Activated T-cell treated with anti-CD3 and anti-CD28 coated beads, Interleukin-2, amount 50 U/mL, for 72 hours (primary cell): ENCODE results near the gene CCR5AS.

ENCODE experiments used
- ATAC-seq, 2 donors: fragments of 150-1000 bp; cut with Tn5 transposase; replicated peaks in 1 of 2; 2 replicates each; pipeline ENCODE4 v1.10.0; 2021; ENCODE audit warnings: moderate library complexity in 2 of 2, mild to moderate bottlenecking in 1 of 2
- DNase-seq, 2 donors: peaks; one replicate each; pipeline ENCODE4 v3.0.0; 2021 to 2022; ENCODE audit warnings: mixed read lengths in 1 of 2
- H3K27ac Mint-ChIP-seq: one replicate; pipeline ENCODE4 v1.8.0; 2022; ENCODE audit warnings: mild to moderate bottlenecking, moderate library complexity, mixed read lengths
- H3K27me3 Mint-ChIP-seq: one replicate; pipeline ENCODE4 v1.8.0; 2022; ENCODE audit warnings: low read depth, mixed read lengths
- H3K36me3 Mint-ChIP-seq, 2 donors: one replicate each; pipeline ENCODE4 v1.8.0; 2022; ENCODE audit warnings: mixed read lengths in 2 of 2, mild to moderate bottlenecking in 1 of 2; ENCODE audit not compliant: insufficient read depth in 2 of 2
- H3K4me1 Mint-ChIP-seq: one replicate; pipeline ENCODE4 v1.8.0; 2022; ENCODE audit warnings: low read depth, mixed read lengths
- H3K4me3 Mint-ChIP-seq, 2 donors: one replicate each; pipeline ENCODE4 v1.8.0; 2022; ENCODE audit warnings: mild to moderate bottlenecking in 2 of 2, mixed read lengths in 2 of 2, moderate library complexity in 2 of 2
- H3K9me3 Mint-ChIP-seq, 2 donors: one replicate each; pipeline ENCODE4 v1.8.0; 2022; ENCODE audit warnings: mixed read lengths in 2 of 2

The CCR5AS gene

GRCh38 chr3:46374755-46375154 lies 32.1 kb downstream of the CCR5AS start:
- Mint-ChIP-seq H3K4me1 (peaks cover 36% of the 10 kb centered on the region), H3K27ac (no peak overlapping the region), H3K27me3 (peaks cover 43% of the 10 kb centered on the region), H3K9me3 (no peaks in the 10 kb centered on the region), H3K36me3 (no peaks in the 10 kb centered on the region), H3K4me3 (peak overlapping the region in 1 of 2 donors; percentile 5)
- ATAC-seq (no peak), DNase-seq (no peak)

- H3K27me3 Mint-ChIP-seq = peaks cover 51% of the 10 kb centered on the region
- DNase-seq = peak in 1 of 2 donors; percentile 19
- no peak overlapping the region for H3K4me3 Mint-ChIP-seq
- H3K4me1 Mint-ChIP-seq = peaks cover 51% of the 10 kb centered on the region
- H3K9me3 Mint-ChIP-seq = no peaks in the 10 kb centered on the region
- ATAC-seq = no peak
- no peak overlapping the region for H3K27ac Mint-ChIP-seq
- H3K36me3 Mint-ChIP-seq = no peaks in the 10 kb centered on the region
Observed at GRCh38 chr3:46372492-46373359, 34.1 kb downstream of the CCR5AS start.

- peaks cover 59% of the 10 kb centered on the region for H3K27me3 Mint-ChIP-seq
- no peak for ATAC-seq
- no peak for DNase-seq
- H3K9me3 Mint-ChIP-seq = no peaks in the 10 kb centered on the region
- H3K4me1 Mint-ChIP-seq = peaks cover 51% of the 10 kb centered on the region
- H3K27ac Mint-ChIP-seq = no peak overlapping the region
- no peaks in the 10 kb centered on the region for H3K36me3 Mint-ChIP-seq
- H3K4me3 Mint-ChIP-seq = no peak overlapping the region
Observed at GRCh38 chr3:46371519-46372340, 35.1 kb downstream of the CCR5AS start.

GRCh38 chr3:46370839-46371518 lies 35.9 kb downstream of the CCR5AS start, which contains the start of gene CCR5:
Gene CCR5, plus strand, starts transcription at chr3:46370946. Its CDS starts 1,957 bp downstream, at chr3:46372903.
- peaks cover 55% of the 10 kb centered on the region for H3K4me1 Mint-ChIP-seq
- ATAC-seq (peak; percentile 43 to 47), DNase-seq (peak; percentile 42 to 49)
- H3K27ac Mint-ChIP-seq = peak within 1 kb of the TSS; percentile 93
- no peaks in the 10 kb centered on the region for H3K9me3 Mint-ChIP-seq
- no peaks in the 10 kb centered on the region for H3K36me3 Mint-ChIP-seq
- H3K4me3 Mint-ChIP-seq = peak within 1 kb of the TSS; percentile 50 to 73
- peaks cover 66% of the 10 kb centered on the region for H3K27me3 Mint-ChIP-seq

GRCh38 chr3:46369675-46370132 lies 37.2 kb downstream of the CCR5AS start:
- Mint-ChIP-seq H3K9me3 (no peaks in the 10 kb centered on the region), H3K27ac (peak overlapping the region; percentile 93), H3K36me3 (no peaks in the 10 kb centered on the region), H3K4me3 (peak overlapping the region; percentile 50 to 73), H3K27me3 (peaks cover 66% of the 10 kb centered on the region), H3K4me1 (peaks cover 45% of the 10 kb centered on the region)
- ATAC-seq (peak; percentile 85 to 86), DNase-seq (peak; percentile 59 to 66)

GRCh38 chr3:46369151-46369550 lies 37.7 kb downstream of the CCR5AS start:
- DNase-seq (no peak), ATAC-seq (peak; percentile 3 to 21)
- Mint-ChIP-seq H3K36me3 (no peaks in the 10 kb centered on the region), H3K27me3 (peaks cover 64% of the 10 kb centered on the region), H3K4me3 (peak overlapping the region; percentile 38 to 73), H3K9me3 (no peaks in the 10 kb centered on the region), H3K4me1 (peaks cover 40% of the 10 kb centered on the region), H3K27ac (peak overlapping the region; percentile 93)

GRCh38 chr3:46368569-46368968 lies 38.3 kb downstream of the CCR5AS start:
- ATAC-seq = peak in 1 of 2 donors; percentile 29
- Mint-ChIP-seq H3K36me3 (no peaks in the 10 kb centered on the region), H3K27ac (no peak overlapping the region), H3K4me3 (peak overlapping the region in 1 of 2 donors; percentile 3), H3K4me1 (peaks cover 40% of the 10 kb centered on the region), H3K9me3 (no peaks in the 10 kb centered on the region), H3K27me3 (peaks cover 63% of the 10 kb centered on the region)
- DNase-seq = peak; percentile 48 to 56

- ATAC-seq (no peak), DNase-seq (no peak)
- H3K4me1 Mint-ChIP-seq = peaks cover 40% of the 10 kb centered on the region
- no peak overlapping the region for H3K27ac Mint-ChIP-seq
- H3K36me3 Mint-ChIP-seq = no peaks in the 10 kb centered on the region
- no peaks in the 10 kb centered on the region for H3K9me3 Mint-ChIP-seq
- H3K27me3 Mint-ChIP-seq = peaks cover 59% of the 10 kb centered on the region
- H3K4me3 Mint-ChIP-seq = no peak overlapping the region
Observed at GRCh38 chr3:46367811-46368210, 39.1 kb downstream of the CCR5AS start.

- Mint-ChIP-seq H3K4me1 (peaks cover 44% of the 10 kb centered on the region), H3K27me3 (peaks cover 58% of the 10 kb centered on the region), H3K4me3 (no peak overlapping the region), H3K36me3 (no peaks in the 10 kb centered on the region), H3K9me3 (no peaks in the 10 kb centered on the region), H3K27ac (no peak overlapping the region)
- DNase-seq = no peak
- ATAC-seq = no peak
Observed at GRCh38 chr3:46365737-46366524, 40.9 kb downstream of the CCR5AS start.

GRCh38 chr3:46365041-46365440 lies 41.8 kb downstream of the CCR5AS start:
- Mint-ChIP-seq H3K36me3 (no peaks in the 10 kb centered on the region), H3K4me3 (no peak overlapping the region), H3K4me1 (peaks cover 41% of the 10 kb centered on the region)

GRCh38 chr3:46361408-46362283 lies 45.2 kb downstream of the CCR5AS start:
- Mint-ChIP-seq H3K27me3 (peaks cover 67% of the 10 kb centered on the region), H3K9me3 (no peaks in the 10 kb centered on the region), H3K36me3 (no peaks in the 10 kb centered on the region), H3K4me1 (peaks cover 37% of the 10 kb centered on the region), H3K4me3 (no peak overlapping the region), H3K27ac (no peak overlapping the region)
- peak in 1 of 2 donors; percentile 29 for ATAC-seq
- no peak for DNase-seq

More at GRCh38 chr3:46365041-46365440, 41.8 kb downstream of the CCR5AS start:
- no peak overlapping the region for H3K27ac Mint-ChIP-seq
- DNase-seq (no peak), ATAC-seq (no peak)
- no peaks in the 10 kb centered on the region for H3K9me3 Mint-ChIP-seq
- peaks cover 58% of the 10 kb centered on the region for H3K27me3 Mint-ChIP-seq
